Panc1 (cell line): ENCODE results near the gene PCNX2. TPM values are rescaled to one million over a fixed set of nuclear protein-coding genes. Genes with fewer than 3 reads are reported as not detected.

ENCODE experiments used
- ATAC-seq: fragments of 200-7000 bp; cut with Tn5 transposase; 2 replicates; pipeline ENCODE4 v1.9.1; 2020; ENCODE audit warnings: mild to moderate bottlenecking, moderate library complexity
- BruUV-seq: library from RNA; stranded (reverse); fragments of 400-500 nt; replicated peaks from 2 replicates; lab custom pipeline; 2021; lab: Mats Ljungman, UMichigan
- CTCF ChIA-PET: fragments of 300-600 bp; sonication (Branson Sonifier 250); formaldehyde crosslinking; loops from one replicate; lab custom pipeline; 2022; ENCODE audit warnings: antibody characterized with exemption; lab: Charles Lee
- POLR2A ChIA-PET: fragments of 300-600 bp; sonication (Branson Sonifier 250); formaldehyde crosslinking; loops from one replicate; lab custom pipeline; 2022; ENCODE audit warnings: antibody characterized with exemption; lab: Charles Lee
- DNase-seq: peaks from one replicate; pipeline ENCODE4 v3.0.0-alpha.2; 2010; ENCODE audit warnings: low read depth, low spot score
- H3K27ac ChIP-seq: 2 replicates; pipeline ENCODE4 v1.5.1; 2011; ENCODE audit warnings: mild to moderate bottlenecking, low read length, inconsistent platforms
- H3K27me3 ChIP-seq: fragments of 200-500 bp; sonication (Bioruptor generic); 2 replicates; pipeline ENCODE4 v1.6.0; 2014; ENCODE audit warnings: low read length, inconsistent platforms; ENCODE audit not compliant: control insufficient read depth, insufficient read depth
- H3K36me3 ChIP-seq: fragments of 200-500 bp; sonication (Bioruptor generic); 2 replicates; pipeline ENCODE4 v1.5.1; 2014; ENCODE audit warnings: inconsistent platforms, mild to moderate bottlenecking, low read length, moderate library complexity; ENCODE audit not compliant: control insufficient read depth, insufficient read depth
- H3K4me1 ChIP-seq: 2 replicates; pipeline ENCODE4 v1.5.1; 2011; ENCODE audit warnings: inconsistent platforms, mild to moderate bottlenecking, low read length, moderate library complexity; ENCODE audit not compliant: control insufficient read depth, insufficient read depth
- H3K4me3 ChIP-seq, 2 experiments: 2 replicates each; pipeline ENCODE4 v1.5.1; 2011 to 2012; ENCODE audit warnings: low read depth in 2 of 2, low read length in 2 of 2, mild to moderate bottlenecking in 2 of 2, inconsistent platforms in 1 of 2, moderate library complexity in 1 of 2
- H3K9me3 ChIP-seq: fragments of 200-500 bp; sonication (Bioruptor generic); 2 replicates; pipeline ENCODE4 v1.5.1; 2014; ENCODE audit warnings: low read depth, mild to moderate bottlenecking, inconsistent platforms, low read length, moderate library complexity; ENCODE audit not compliant: control insufficient read depth, insufficient read depth
- POLR2AphosphoS5 ChIP-seq: IDR thresholded peaks from 2 replicates; pipeline ENCODE4 v1.6.1; 2012; ENCODE audit warnings: mild to moderate bottlenecking, low read depth, low read length, moderate library complexity
- SIN3A ChIP-seq: IDR thresholded peaks from 2 replicates; pipeline ENCODE4 v1.6.1; 2012; ENCODE audit warnings: low read depth, mild to moderate bottlenecking, low read length, moderate library complexity, borderline replicate concordance; ENCODE audit not compliant: insufficient read depth
- TCF7L2 ChIP-seq: IDR thresholded peaks from 2 replicates; pipeline ENCODE4 v1.6.1; 2011; ENCODE audit warnings: mild to moderate bottlenecking, low read depth, low read length, inconsistent platforms
- in situ Hi-C: cut with HindIII; loops from 2 replicates; pipeline ENCODE4 v1.10.0; 2016; ENCODE audit warnings: low sequenced_read_pairs, low pct_unique_long_range_greater_than_20kb
- intact Hi-C: fragments of 100-400 bp; cut with micrococcal nuclease; formaldehyde crosslinking; loops from one replicate; pipeline ENCODE4 v1.10.0; 2022; ENCODE audit not compliant: unreplicated experiment
- total RNA-seq: library from RNA; stranded (reverse); gene quantifications from one replicate; pipeline ENCODE4 v1.2.1, GENCODE V29; 2021; ENCODE audit not compliant: unreplicated experiment
- TF ChIP-seq, protein P1 (sequence below), 2 experiments: IDR thresholded peaks; 2 replicates each; pipeline ENCODE4 v1.6.1; 2011 to 2012; ENCODE audit warnings: low read depth in 2 of 2, control low read depth in 1 of 2, low read length in 1 of 2, mild to moderate bottlenecking in 1 of 2, moderate library complexity in 1 of 2; ENCODE audit not compliant: insufficient read depth in 1 of 2
- TF ChIP-seq, protein P2 (sequence below): fragments of 450-650 bp; IDR thresholded peaks from 2 replicates; pipeline ENCODE4 v1.5.1; 2017; ENCODE audit warnings: mild to moderate bottlenecking

PCNX2 gene
- total RNA-seq, 1 experiment from 2014 or later: 2.6 TPM

DNA sequence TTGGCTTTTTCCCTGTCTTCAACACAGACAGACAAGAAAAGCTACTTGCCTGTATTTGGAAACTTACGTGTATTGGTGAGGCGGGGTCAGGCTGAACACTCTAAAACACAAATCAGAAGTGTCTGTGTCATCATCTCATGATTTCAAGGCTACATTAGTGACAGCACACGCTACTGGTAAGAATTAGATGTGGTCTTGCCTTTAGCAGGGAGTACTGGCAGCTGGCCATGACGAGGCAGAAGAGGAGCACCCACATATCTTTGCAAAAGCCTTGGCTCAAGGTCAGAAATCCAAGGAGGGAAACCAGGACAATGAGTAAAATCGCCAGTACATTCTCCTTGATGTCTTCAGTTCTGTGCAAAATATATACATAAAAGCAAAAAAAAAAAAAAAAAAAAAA is 77.7 kb downstream of the PCNX2 start:
- ATAC-seq (no peak), DNase-seq (no peak)
- TF ChIP-seq, protein P1, sequence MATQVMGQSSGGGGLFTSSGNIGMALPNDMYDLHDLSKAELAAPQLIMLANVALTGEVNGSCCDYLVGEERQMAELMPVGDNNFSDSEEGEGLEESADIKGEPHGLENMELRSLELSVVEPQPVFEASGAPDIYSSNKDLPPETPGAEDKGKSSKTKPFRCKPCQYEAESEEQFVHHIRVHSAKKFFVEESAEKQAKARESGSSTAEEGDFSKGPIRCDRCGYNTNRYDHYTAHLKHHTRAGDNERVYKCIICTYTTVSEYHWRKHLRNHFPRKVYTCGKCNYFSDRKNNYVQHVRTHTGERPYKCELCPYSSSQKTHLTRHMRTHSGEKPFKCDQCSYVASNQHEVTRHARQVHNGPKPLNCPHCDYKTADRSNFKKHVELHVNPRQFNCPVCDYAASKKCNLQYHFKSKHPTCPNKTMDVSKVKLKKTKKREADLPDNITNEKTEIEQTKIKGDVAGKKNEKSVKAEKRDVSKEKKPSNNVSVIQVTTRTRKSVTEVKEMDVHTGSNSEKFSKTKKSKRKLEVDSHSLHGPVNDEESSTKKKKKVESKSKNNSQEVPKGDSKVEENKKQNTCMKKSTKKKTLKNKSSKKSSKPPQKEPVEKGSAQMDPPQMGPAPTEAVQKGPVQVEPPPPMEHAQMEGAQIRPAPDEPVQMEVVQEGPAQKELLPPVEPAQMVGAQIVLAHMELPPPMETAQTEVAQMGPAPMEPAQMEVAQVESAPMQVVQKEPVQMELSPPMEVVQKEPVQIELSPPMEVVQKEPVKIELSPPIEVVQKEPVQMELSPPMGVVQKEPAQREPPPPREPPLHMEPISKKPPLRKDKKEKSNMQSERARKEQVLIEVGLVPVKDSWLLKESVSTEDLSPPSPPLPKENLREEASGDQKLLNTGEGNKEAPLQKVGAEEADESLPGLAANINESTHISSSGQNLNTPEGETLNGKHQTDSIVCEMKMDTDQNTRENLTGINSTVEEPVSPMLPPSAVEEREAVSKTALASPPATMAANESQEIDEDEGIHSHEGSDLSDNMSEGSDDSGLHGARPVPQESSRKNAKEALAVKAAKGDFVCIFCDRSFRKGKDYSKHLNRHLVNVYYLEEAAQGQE (IDR thresholded peaks at IDR 0.05; ENCODE audit: insufficient read depth in 1 of 2, low read depth in 2 of 2, low read length in 1 of 2): no peak
- TF ChIP-seq SIN3A: no peak
- CTCF ChIA-PET: no interaction called here
- POLR2A ChIA-PET: no interaction called here
- H3K4me1 ChIP-seq: no peaks in the 10 kb centered on the region
- no peak overlapping the region for H3K4me3 ChIP-seq
- H3K27me3 ChIP-seq: no peaks in the 10 kb centered on the region
- no TSS peak for BruUV-seq
- no peaks in the 10 kb centered on the region for H3K36me3 ChIP-seq
- H3K9me3 ChIP-seq: no peaks in the 10 kb centered on the region
- H3K27ac ChIP-seq: no peak overlapping the region
- in situ Hi-C loops (no loop called here), intact Hi-C loops (no loop called here)

DNA sequence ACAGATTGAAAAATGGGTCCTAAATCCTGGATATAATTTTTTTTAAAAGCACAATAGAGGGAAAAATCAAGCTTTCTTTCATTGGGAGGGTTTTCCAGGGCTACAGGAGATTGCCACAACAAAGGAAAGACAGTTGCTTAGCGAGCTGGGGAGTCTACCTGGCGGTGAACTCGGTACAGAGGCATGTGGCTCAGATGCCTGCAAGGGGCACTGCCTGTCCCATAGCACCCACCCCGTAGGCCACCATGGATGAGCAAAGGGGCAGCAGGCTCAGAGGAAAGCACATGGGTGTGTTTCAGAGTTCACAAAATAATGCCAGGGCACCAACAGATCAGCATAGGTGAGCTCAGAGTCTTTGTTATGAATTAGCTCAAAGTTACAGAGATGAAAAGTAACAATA is 79.5 kb downstream of the PCNX2 start:
- Histone ChIP-seq H3K36me3 (no peaks in the 10 kb centered on the region), H3K27ac (no peak overlapping the region), H3K9me3 (no peaks in the 10 kb centered on the region), H3K4me1 (no peaks in the 10 kb centered on the region), H3K4me3 (no peak overlapping the region), H3K27me3 (no peaks in the 10 kb centered on the region)
- BruUV-seq: no TSS peak
- TF ChIP-seq, protein P1 (IDR thresholded peaks at IDR 0.05; ENCODE audit: insufficient read depth in 1 of 2, low read depth in 2 of 2, low read length in 1 of 2): no peak
- TF ChIP-seq TCF7L2 (no peak), SIN3A (no peak), POLR2AphosphoS5 (no peak)
- TF ChIP-seq, protein P2, sequence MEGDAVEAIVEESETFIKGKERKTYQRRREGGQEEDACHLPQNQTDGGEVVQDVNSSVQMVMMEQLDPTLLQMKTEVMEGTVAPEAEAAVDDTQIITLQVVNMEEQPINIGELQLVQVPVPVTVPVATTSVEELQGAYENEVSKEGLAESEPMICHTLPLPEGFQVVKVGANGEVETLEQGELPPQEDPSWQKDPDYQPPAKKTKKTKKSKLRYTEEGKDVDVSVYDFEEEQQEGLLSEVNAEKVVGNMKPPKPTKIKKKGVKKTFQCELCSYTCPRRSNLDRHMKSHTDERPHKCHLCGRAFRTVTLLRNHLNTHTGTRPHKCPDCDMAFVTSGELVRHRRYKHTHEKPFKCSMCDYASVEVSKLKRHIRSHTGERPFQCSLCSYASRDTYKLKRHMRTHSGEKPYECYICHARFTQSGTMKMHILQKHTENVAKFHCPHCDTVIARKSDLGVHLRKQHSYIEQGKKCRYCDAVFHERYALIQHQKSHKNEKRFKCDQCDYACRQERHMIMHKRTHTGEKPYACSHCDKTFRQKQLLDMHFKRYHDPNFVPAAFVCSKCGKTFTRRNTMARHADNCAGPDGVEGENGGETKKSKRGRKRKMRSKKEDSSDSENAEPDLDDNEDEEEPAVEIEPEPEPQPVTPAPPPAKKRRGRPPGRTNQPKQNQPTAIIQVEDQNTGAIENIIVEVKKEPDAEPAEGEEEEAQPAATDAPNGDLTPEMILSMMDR: no peak
- in situ Hi-C loops: no loop called here
- intact Hi-C loops: no loop called here
- ChIA-PET CTCF (no interaction called here), POLR2A (interaction anchor here (0.6 kb wide), 1 partner anchor 81 kb away, joined by 4 read pairs; no protein-coding TSS in a partner anchor)
- DNase-seq: no peak
- no peak for ATAC-seq
